Erythroblast (primary cell): ENCODE data around the gene TSC22D4.

Experiments used
- DNase-seq, 2 experiments: peaks; one replicate each; lab custom pipeline; 2025; lab: John Stamatoyannopoulos, UW
- GATA1 ChIP-seq: IDR thresholded peaks from 2 replicates; pipeline ENCODE4 v1.6.1; 2011; ENCODE audit warnings: low read depth, mild to moderate bottlenecking, control low read depth, low read length, moderate library complexity
- POLR2A ChIP-seq: IDR thresholded peaks from 2 replicates; pipeline ENCODE4 v1.6.1; 2011; ENCODE audit warnings: mild to moderate bottlenecking, low read length

TSC22D4 gene

GRCh38 chr7:100427762-100428198 is 51.2 kb downstream of the TSC22D4 start:
- no peak for TF ChIP-seq POLR2A
- no peak for TF ChIP-seq GATA1
- no peak for DNase-seq

- no peak for DNase-seq
Observed at GRCh38 chr7:100426516-100426915, 52.5 kb downstream of the TSC22D4 start.

GRCh38 chr7:100425347-100425746 is 53.7 kb downstream of the TSC22D4 start:
- TF ChIP-seq POLR2A (no peak), GATA1 (no peak)
- DNase-seq = no peak

More at GRCh38 chr7:100426516-100426915, 52.5 kb downstream of the TSC22D4 start:
- no peak for TF ChIP-seq GATA1
- no peak for TF ChIP-seq POLR2A

- DNase-seq = no peak
- TF ChIP-seq POLR2A (no peak), GATA1 (no peak)
Observed at GRCh38 chr7:100423315-100423714, 55.7 kb downstream of the TSC22D4 start.

GRCh38 chr7:100419660-100420226 is 59.3 kb downstream of the TSC22D4 start:
- no peak for DNase-seq
- TF ChIP-seq POLR2A (no peak), GATA1 (no peak)

- TF ChIP-seq GATA1 (no peak), POLR2A (no peak)
- no peak for DNase-seq
Observed at GRCh38 chr7:100418930-100419659, 59.9 kb downstream of the TSC22D4 start.
